ENCODE data around the gene TIMP2. TPM values are rescaled to one million over a fixed set of nuclear protein-coding genes. Genes with fewer than 3 reads are reported as not detected.

TIMP2 gene
- total and polyA plus RNA-seq, 8 donors: 22.2 to 128 (median 51.0) TPM

GRCh38 chr17:78865682-78866390, 59.4 kb downstream of the TIMP2 start:
- DNase-seq (peak; percentile 80 to 94 (median 92)), FAIRE-seq (no peak), ATAC-seq (peak; percentile 51 to 86 (median 82))
- 12 to 14% methylated on average over 19 of the region's 19 CpGs for WGBS, 2 donors
- Histone ChIP-seq H3K4me1 (peaks cover 4 to 24% (median 8%) of the 10 kb centered on the region in 3 donors), H3K36me3 (peaks cover 0 to 18% (median 5%) of the 10 kb centered on the region in 3 donors), H3K27ac (peak overlapping the region in 3 of 4 donors; percentile 6 to 41 (median 37)), H3K27me3 (no peaks in the 10 kb centered on the region), H3K4me3 (no peak overlapping the region), H3K9me3 (no peaks in the 10 kb centered on the region)
- peak; percentile 92 to 98 (median 93) for TF ChIP-seq CTCF (IDR thresholded peaks at IDR 0.05)
- intact Hi-C loops (cut with DNase I): loop anchor here in 2 of 3 donors (5.0 kb wide), 2 partner anchors 101 to 106 kb away; no protein-coding TSS in a partner anchor

GRCh38 chr17:78864117-78864516, 61.1 kb downstream of the TIMP2 start:
- H3K36me3 ChIP-seq: peaks cover 0 to 6% (median 5%) of the 10 kb centered on the region in 3 donors
- no peaks in the 10 kb centered on the region for H3K9me3 ChIP-seq
- ATAC-seq (no peak), FAIRE-seq (no peak), DNase-seq (no peak)
- no peak overlapping the region for H3K27ac ChIP-seq
- no peak overlapping the region for H3K4me3 ChIP-seq
- intact Hi-C loops (cut with DNase I): no loop called here
- peaks cover 4 to 24% (median 8%) of the 10 kb centered on the region in 3 donors for H3K4me1 ChIP-seq
- WGBS, 2 donors: 73 to 100% methylated on average over 1 of the region's 1 CpG
- no peaks in the 10 kb centered on the region for H3K27me3 ChIP-seq
- no peak for TF ChIP-seq CTCF (IDR thresholded peaks at IDR 0.05)

- peak; percentile 89 to 94 (median 92) for ATAC-seq
- peak overlapping the region; percentile 41 to 92 (median 82) for H3K27ac ChIP-seq
- no peak for TF ChIP-seq CTCF (IDR thresholded peaks at IDR 0.05)
- peaks cover 4 to 24% (median 8%) of the 10 kb centered on the region in 3 donors for H3K4me1 ChIP-seq
- intact Hi-C loops (cut with DNase I): no loop called here
- FAIRE-seq: no peak
- WGBS, 2 donors: 65 to 68% methylated on average over 17 of the region's 17 CpGs
- H3K4me3 ChIP-seq: no peak overlapping the region
- H3K27me3 ChIP-seq: no peaks in the 10 kb centered on the region
- peaks cover 0 to 1% (median 0%) of the 10 kb centered on the region in 3 donors for H3K36me3 ChIP-seq
- peak; percentile 76 to 94 (median 88) for DNase-seq
- no peaks in the 10 kb centered on the region for H3K9me3 ChIP-seq
These were observed 62.8 kb downstream of the TIMP2 start for GRCh38 chr17:78862073-78863023.

- 93 to 95% methylated on average over 4 of the region's 4 CpGs for WGBS, 2 donors
- ATAC-seq: no peak
- TF ChIP-seq CTCF (IDR thresholded peaks at IDR 0.05): no peak
- no peaks in the 10 kb centered on the region for H3K27me3 ChIP-seq
- intact Hi-C loops (cut with DNase I): no loop called here
- H3K9me3 ChIP-seq: no peaks in the 10 kb centered on the region
- no peak overlapping the region for H3K4me3 ChIP-seq
- H3K27ac ChIP-seq: peak overlapping the region in 3 of 4 donors; percentile 82 to 92 (median 83)
- peaks cover 0 to 12% (median 0%) of the 10 kb centered on the region in 3 donors for H3K36me3 ChIP-seq
- FAIRE-seq: no peak
- H3K4me1 ChIP-seq: peaks cover 4 to 22% (median 8%) of the 10 kb centered on the region in 3 donors
- no peak for DNase-seq
These were observed 64.0 kb downstream of the TIMP2 start for GRCh38 chr17:78861229-78861628.
